Measurements from ENCODE around the gene SP2.

GRCh38 chr17:47869114-47869513 lies 26.9 kb upstream of the SP2 start:
- TF ChIP-seq POLR2A (IDR thresholded peaks at IDR 0.05; ENCODE audit: low read depth, low read length) (no peak), TAF1 (IDR thresholded peaks at IDR 0.05; ENCODE audit: borderline replicate concordance, low read depth, low read length) (no peak), POLR2AphosphoS5 (IDR thresholded peaks at IDR 0.05; ENCODE audit: low read depth, low read length) (no peak)
